NCI-H526 (cell line): ENCODE data around the gene ATXN7L1.
"Not testable (repeated sequence)": the region's sequence is repeated elsewhere in the genome, so short reads cannot be mapped to it uniquely, and the experiment has no call there.

ENCODE experiments used
- DNase-seq, 2 experiments: peaks; one replicate each; lab custom pipeline; 2025; lab: John Stamatoyannopoulos, UW

Gene ATXN7L1

GRCh38 chr7:105890290-105890997 lies 14.0 kb upstream of the ATXN7L1 start:
- DNase-seq: no peak

- DNase-seq: no peak
These were observed 11.3 kb upstream of the ATXN7L1 start for GRCh38 chr7:105887569-105888189.

GRCh38 chr7:105886776-105887175 lies 10.4 kb upstream of the ATXN7L1 start:
- DNase-seq: no peak

GRCh38 chr7:105885387-105886111 lies 9.2 kb upstream of the ATXN7L1 start:
- DNase-seq: peak in 1 of 2 experiments; percentile 7

- not testable (repeated sequence) for DNase-seq
These were observed 6.8 kb upstream of the ATXN7L1 start for GRCh38 chr7:105883179-105883578.

GRCh38 chr7:105881439-105881838 lies 5.0 kb upstream of the ATXN7L1 start:
- DNase-seq: no peak

- peak; percentile 32 to 68 for DNase-seq
These were observed 4.4 kb upstream of the ATXN7L1 start for GRCh38 chr7:105880571-105881330.

GRCh38 chr7:105879782-105880181 lies 3.4 kb upstream of the ATXN7L1 start:
- DNase-seq: no peak

GRCh38 chr7:105878746-105879605 lies 2.6 kb upstream of the ATXN7L1 start:
- peak in 1 of 2 experiments; percentile 36 for DNase-seq

GRCh38 chr7:105877736-105878135 lies 1.3 kb upstream of the ATXN7L1 start:
- peak in 1 of 2 experiments; percentile 32 for DNase-seq

GRCh38 chr7:105876964-105877601 lies 684 bp upstream of the ATXN7L1 start:
- DNase-seq: peak; percentile 74 to 90

GRCh38 chr7:105875505-105875904 lies 894 bp downstream of the ATXN7L1 start:
- DNase-seq: no peak

GRCh38 chr7:105874055-105874454 lies 2.3 kb downstream of the ATXN7L1 start:
- no peak for DNase-seq

GRCh38 chr7:105872491-105872890 lies 3.9 kb downstream of the ATXN7L1 start:
- no peak for DNase-seq

GRCh38 chr7:105871142-105871541 lies 5.3 kb downstream of the ATXN7L1 start:
- DNase-seq: no peak

GRCh38 chr7:105866102-105866801 lies 10.1 kb downstream of the ATXN7L1 start:
- DNase-seq: no peak

- no peak for DNase-seq
These were observed 12.5 kb downstream of the ATXN7L1 start for GRCh38 chr7:105863876-105864275.

GRCh38 chr7:105862770-105863169 lies 13.6 kb downstream of the ATXN7L1 start:
- DNase-seq: no peak

- no peak for DNase-seq
These were observed 14.1 kb downstream of the ATXN7L1 start for GRCh38 chr7:105862276-105862675.

GRCh38 chr7:105861224-105861623 lies 15.2 kb downstream of the ATXN7L1 start:
- no peak for DNase-seq
